ENCODE measurements around the gene RSF1. TPM values are rescaled to one million over a fixed set of nuclear protein-coding genes. Genes with fewer than 3 reads are reported as not detected.

RSF1 gene
- polyA plus RNA-seq, 1 donor (not counting 4 experiments of a cell fraction or from before 2014, with no cell fraction given): 20.9 TPM

GRCh38 chr11:77814848-77815247 is 5.7 kb downstream of the RSF1 start:
- peaks cover 5% of the 10 kb centered on the region for H3K4me1 ChIP-seq (ENCODE audit: control insufficient read depth, extremely low read depth, insufficient read depth, low read length)
- no peak overlapping the region for H3K4me3 ChIP-seq (ENCODE audit: control insufficient read depth in 2 of 3, extremely low read depth in 1 of 3, insufficient read depth in 2 of 3, low read depth in 1 of 3, low read length in 3 of 3)
- H2AFZ ChIP-seq (ENCODE audit: control insufficient read depth, low read length): no peak overlapping the region
- peaks cover 10% of the 10 kb centered on the region for H4K20me1 ChIP-seq (ENCODE audit: control insufficient read depth, extremely low read depth, insufficient read depth, low read length)
- no peaks in the 10 kb centered on the region for H3K27me3 ChIP-seq (ENCODE audit: control insufficient read depth, extremely low read depth, insufficient read depth, low read length)
- no peaks in the 10 kb centered on the region for H3K36me3 ChIP-seq (ENCODE audit: control insufficient read depth in 2 of 2, extremely low read depth in 1 of 2, insufficient read depth in 2 of 2, low read length in 2 of 2)
- H3K9me1 ChIP-seq (ENCODE audit: control insufficient read depth, extremely low read depth, insufficient read depth, low read length): no peaks in the 10 kb centered on the region
- H3K27ac ChIP-seq (ENCODE audit: control insufficient read depth, insufficient read depth, low read length): no peak overlapping the region
- no peak overlapping the region for H3K9ac ChIP-seq (ENCODE audit: control insufficient read depth, extremely low read depth, insufficient read depth, low read length)
- FAIRE-seq: no peak
- DNase-seq (ENCODE audit: low read depth, low spot score): no peak
- no peaks in the 10 kb centered on the region for H3K9me3 ChIP-seq (ENCODE audit: control insufficient read depth, low read depth, low read length)
- dilution Hi-C loops (cut with MboI; ENCODE audit: extremely low pct_ligation_motif_present, low sequenced_read_pairs): no loop called here
- TF ChIP-seq EZH2 (IDR thresholded peaks at IDR 0.05; ENCODE audit: low read length): no peak
- TF ChIP-seq CTCF (optimal IDR thresholded peaks at IDR 0.05 in 1 of 3, IDR thresholded peaks at IDR 0.05 in 1 of 3, conservative IDR thresholded peaks at IDR 0.05 in 1 of 3; ENCODE audit: extremely low read depth in 1 of 3, insufficient read depth in 2 of 3, low read length in 3 of 3): no peak
- H3K4me2 ChIP-seq (ENCODE audit: control insufficient read depth, extremely low read depth, insufficient read depth, low read depth, low read length): no peak overlapping the region
- H3K79me2 ChIP-seq (ENCODE audit: control insufficient read depth, insufficient read depth, low read length): peaks cover 91% of the 10 kb centered on the region

- H3K27ac ChIP-seq (ENCODE audit: control insufficient read depth, insufficient read depth, low read length): no peak overlapping the region
- no peak for FAIRE-seq
These were observed 7.3 kb downstream of the RSF1 start for GRCh38 chr11:77813256-77813655.

More at GRCh38 chr11:77813256-77813655, 7.3 kb downstream of the RSF1 start:
- TF ChIP-seq CTCF (optimal IDR thresholded peaks at IDR 0.05 in 1 of 3, IDR thresholded peaks at IDR 0.05 in 1 of 3, conservative IDR thresholded peaks at IDR 0.05 in 1 of 3; ENCODE audit: extremely low read depth in 1 of 3, insufficient read depth in 2 of 3, low read length in 3 of 3) (no peak), EZH2 (IDR thresholded peaks at IDR 0.05; ENCODE audit: low read length) (no peak)
- H3K4me3 ChIP-seq (ENCODE audit: control insufficient read depth in 2 of 3, extremely low read depth in 1 of 3, insufficient read depth in 2 of 3, low read depth in 1 of 3, low read length in 3 of 3): no peak overlapping the region
- H3K4me1 ChIP-seq (ENCODE audit: control insufficient read depth, extremely low read depth, insufficient read depth, low read length): no peaks in the 10 kb centered on the region
- peaks cover 9% of the 10 kb centered on the region for H4K20me1 ChIP-seq (ENCODE audit: control insufficient read depth, extremely low read depth, insufficient read depth, low read length)
- no peaks in the 10 kb centered on the region for H3K27me3 ChIP-seq (ENCODE audit: control insufficient read depth, extremely low read depth, insufficient read depth, low read length)
- DNase-seq (ENCODE audit: low read depth, low spot score): no peak
- H3K9me3 ChIP-seq (ENCODE audit: control insufficient read depth, low read depth, low read length): no peaks in the 10 kb centered on the region
- H2AFZ ChIP-seq (ENCODE audit: control insufficient read depth, low read length): no peak overlapping the region
- no peak overlapping the region for H3K9ac ChIP-seq (ENCODE audit: control insufficient read depth, extremely low read depth, insufficient read depth, low read length)
- no peaks in the 10 kb centered on the region for H3K9me1 ChIP-seq (ENCODE audit: control insufficient read depth, extremely low read depth, insufficient read depth, low read length)
- H3K4me2 ChIP-seq (ENCODE audit: control insufficient read depth, extremely low read depth, insufficient read depth, low read depth, low read length): no peak overlapping the region
- dilution Hi-C loops (cut with MboI; ENCODE audit: extremely low pct_ligation_motif_present, low sequenced_read_pairs): no loop called here
- H3K79me2 ChIP-seq (ENCODE audit: control insufficient read depth, insufficient read depth, low read length): peaks cover 87% of the 10 kb centered on the region
- H3K36me3 ChIP-seq (ENCODE audit: control insufficient read depth in 2 of 2, extremely low read depth in 1 of 2, insufficient read depth in 2 of 2, low read length in 2 of 2): no peaks in the 10 kb centered on the region
